HG03442 (cell line): ENCODE results near the gene GRIN3B.

Experiments
- ATAC-seq: cut with Tn5 transposase; IDR thresholded peaks from one replicate; pipeline ENCODE4 v1.9.1; 2021; ENCODE audit warnings: mild to moderate bottlenecking, moderate library complexity; ENCODE audit not compliant: unreplicated experiment

Gene GRIN3B

GRCh38 chr19:1004803-1005664 is 4.8 kb downstream of the GRIN3B start:
- no peak for ATAC-seq

- no peak for ATAC-seq
Measured at GRCh38 chr19:1006711-1007398, 6.6 kb downstream of the GRIN3B start.

GRCh38 chr19:1007399-1008251 is 7.4 kb downstream of the GRIN3B start:
- no peak for ATAC-seq

GRCh38 chr19:1008268-1009040 is 8.2 kb downstream of the GRIN3B start:
- no peak for ATAC-seq

GRCh38 chr19:1009041-1009980 is 9.1 kb downstream of the GRIN3B start:
- ATAC-seq: no peak

- ATAC-seq: no peak
Measured at GRCh38 chr19:1009981-1010538, 9.8 kb downstream of the GRIN3B start.

- ATAC-seq: no peak
Measured at GRCh38 chr19:1010586-1011510, 10.6 kb downstream of the GRIN3B start.

- no peak for ATAC-seq
Measured at GRCh38 chr19:1011831-1012333, 11.7 kb downstream of the GRIN3B start.

- ATAC-seq: no peak
Measured at GRCh38 chr19:1012334-1012733, 12.1 kb downstream of the GRIN3B start.

- ATAC-seq: no peak
Measured at GRCh38 chr19:1013218-1013617, 13.0 kb downstream of the GRIN3B start.

- no peak for ATAC-seq
Measured at GRCh38 chr19:1014161-1015060, 14.2 kb downstream of the GRIN3B start.

GRCh38 chr19:1015061-1015781 is 15.0 kb downstream of the GRIN3B start:
- no peak for ATAC-seq

GRCh38 chr19:1015782-1016646 is 15.8 kb downstream of the GRIN3B start:
- ATAC-seq: no peak

GRCh38 chr19:1016647-1017114 is 16.5 kb downstream of the GRIN3B start:
- ATAC-seq: no peak
